H1 (cell line): ENCODE results near the gene TUBA8.
"Not testable (repeated sequence)": the region's sequence is repeated elsewhere in the genome, so short reads cannot be mapped to it uniquely, and the experiment has no call there.

Experiments used
- CTCF ChIP-seq, 3 experiments: IDR thresholded peaks; 1 replicate in 2 of 3; 2 replicates in 1 of 3; pipeline versions ENCODE4 v1.5.1 to v1.6.1; 2011; ENCODE audit warnings: low read length in 3 of 3, mild to moderate bottlenecking in 3 of 3, inconsistent platforms in 2 of 3, low read depth in 1 of 3, moderate library complexity in 1 of 3; ENCODE audit not compliant: insufficient read depth in 1 of 3; ENCODE audit errors: control extremely low read depth in 1 of 3
- EP300 ChIP-seq, 2 experiments: IDR thresholded peaks; 1 replicate in 1 of 2; 2 replicates in 1 of 2; pipeline ENCODE4 v1.6.1; 2011 to 2012; ENCODE audit warnings: low read depth in 2 of 2, low read length in 2 of 2, mild to moderate bottlenecking in 2 of 2, borderline replicate concordance in 1 of 2, inconsistent platforms in 1 of 2, moderate library complexity in 1 of 2
- FOSL1 ChIP-seq: IDR thresholded peaks from 2 replicates; pipeline ENCODE4 v1.6.1; 2011; ENCODE audit warnings: mild to moderate bottlenecking, low read depth, low read length, moderate library complexity; ENCODE audit not compliant: insufficient read depth
- GTF2F1 ChIP-seq: IDR thresholded peaks from 2 replicates; pipeline ENCODE4 v1.6.1; 2012; ENCODE audit warnings: low read depth, low read length, improper control_type of control experiment, borderline replicate concordance
- POLR2AphosphoS5 ChIP-seq: IDR thresholded peaks from 2 replicates; pipeline ENCODE4 v1.6.1; 2011; ENCODE audit warnings: low read depth, low read length
- POU5F1 ChIP-seq: IDR thresholded peaks from 2 replicates; pipeline ENCODE4 v1.6.1; 2011; ENCODE audit warnings: low read depth, mild to moderate bottlenecking, low read length, moderate library complexity
- SIN3A ChIP-seq, 2 experiments: IDR thresholded peaks in 1 of 2; conservative IDR thresholded peaks in 1 of 2; 2 replicates each; pipeline ENCODE4 v1.6.1; 2011 to 2012; ENCODE audit warnings: low read length in 2 of 2, improper control_type of control experiment in 1 of 2, low read depth in 1 of 2, mild to moderate bottlenecking in 1 of 2

GRCh38 chr22:18172776-18173175 lies 62.2 kb downstream of the TUBA8 start:
- TF ChIP-seq POLR2AphosphoS5; CTCF (IDR thresholded peaks at IDR 0.05; ENCODE audit: control extremely low read depth in 1 of 3, insufficient read depth in 1 of 3, low read depth in 1 of 3, low read length in 3 of 3); EP300 (IDR thresholded peaks at IDR 0.05; ENCODE audit: borderline replicate concordance in 1 of 2, low read depth in 2 of 2, low read length in 2 of 2); POU5F1; FOSL1; SIN3A (conservative IDR thresholded peaks at IDR 0.05 in 1 of 2, IDR thresholded peaks at IDR 0.05 in 1 of 2; ENCODE audit: low read depth in 1 of 2, low read length in 2 of 2); GTF2F1: not testable (repeated sequence)
